ENCODE measurements around the gene LIMK1. TPM values are rescaled to one million over a fixed set of nuclear protein-coding genes. Genes with fewer than 3 reads are reported as not detected.

Gene LIMK1
- total RNA-seq, 2 donors from 2014 or later = 19.7 to 19.9 TPM

DNA sequence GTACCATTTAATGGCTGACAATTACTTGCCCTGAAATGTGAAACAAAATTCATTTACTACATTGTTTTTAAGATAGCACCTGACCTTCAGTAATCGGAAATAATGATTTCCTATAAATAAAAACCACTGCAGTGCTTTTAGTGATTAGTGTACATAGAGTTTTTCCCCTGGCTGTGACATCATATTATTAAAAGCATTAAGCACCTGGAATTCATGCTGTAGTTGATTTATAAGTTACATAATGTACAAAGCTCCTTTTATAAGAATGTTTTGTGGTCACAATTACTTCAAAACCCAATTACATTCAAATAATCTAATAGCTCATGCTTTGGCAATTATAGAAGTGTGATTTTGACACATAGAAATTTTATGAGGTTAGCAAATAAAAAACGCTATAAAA is 46.3 kb downstream of the LIMK1 start:
- Histone ChIP-seq H3K4me3 (no peak overlapping the region), H3K27ac (no peak overlapping the region), H3K27me3 (replicated peaks; ENCODE audit: insufficient read depth) (no peaks in the 10 kb centered on the region), H3K36me3 (no peaks in the 10 kb centered on the region), H3K4me1 (ENCODE audit: control insufficient read depth in 1 of 2, low read depth in 2 of 2) (no peaks in the 10 kb centered on the region), H3K9me3 (no peaks in the 10 kb centered on the region)
- ATAC-seq (ENCODE audit: insufficient number of reproducible peaks, low FRiP score, low read depth) (no peak), DNase-seq (ENCODE audit: low spot score) (no peak)
- TF ChIP-seq, protein P1, sequence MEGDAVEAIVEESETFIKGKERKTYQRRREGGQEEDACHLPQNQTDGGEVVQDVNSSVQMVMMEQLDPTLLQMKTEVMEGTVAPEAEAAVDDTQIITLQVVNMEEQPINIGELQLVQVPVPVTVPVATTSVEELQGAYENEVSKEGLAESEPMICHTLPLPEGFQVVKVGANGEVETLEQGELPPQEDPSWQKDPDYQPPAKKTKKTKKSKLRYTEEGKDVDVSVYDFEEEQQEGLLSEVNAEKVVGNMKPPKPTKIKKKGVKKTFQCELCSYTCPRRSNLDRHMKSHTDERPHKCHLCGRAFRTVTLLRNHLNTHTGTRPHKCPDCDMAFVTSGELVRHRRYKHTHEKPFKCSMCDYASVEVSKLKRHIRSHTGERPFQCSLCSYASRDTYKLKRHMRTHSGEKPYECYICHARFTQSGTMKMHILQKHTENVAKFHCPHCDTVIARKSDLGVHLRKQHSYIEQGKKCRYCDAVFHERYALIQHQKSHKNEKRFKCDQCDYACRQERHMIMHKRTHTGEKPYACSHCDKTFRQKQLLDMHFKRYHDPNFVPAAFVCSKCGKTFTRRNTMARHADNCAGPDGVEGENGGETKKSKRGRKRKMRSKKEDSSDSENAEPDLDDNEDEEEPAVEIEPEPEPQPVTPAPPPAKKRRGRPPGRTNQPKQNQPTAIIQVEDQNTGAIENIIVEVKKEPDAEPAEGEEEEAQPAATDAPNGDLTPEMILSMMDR (IDR thresholded peaks at IDR 0.05) = no peak

DNA sequence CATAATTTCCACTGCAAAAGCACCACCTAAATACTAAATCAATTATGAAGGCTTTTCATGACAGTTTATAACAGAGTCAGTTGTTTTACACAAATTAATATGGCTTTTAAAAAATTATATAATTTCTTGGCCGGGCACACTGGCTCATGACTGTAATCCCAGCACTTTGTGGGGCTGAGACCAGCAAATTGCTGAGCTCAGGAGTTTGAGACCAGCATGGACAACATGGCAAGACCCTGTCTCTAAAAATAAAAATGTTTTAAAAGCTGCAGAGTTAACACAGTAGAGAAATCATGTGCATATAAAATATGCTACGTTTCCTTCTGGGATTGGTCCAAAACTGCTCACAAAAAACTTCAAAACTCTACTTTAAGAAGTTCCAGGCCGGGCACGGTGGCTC is 46.9 kb downstream of the LIMK1 start:
- no peak for DNase-seq (ENCODE audit: low spot score)
- no peaks in the 10 kb centered on the region for H3K36me3 ChIP-seq
- no peak for ATAC-seq (ENCODE audit: insufficient number of reproducible peaks, low FRiP score, low read depth)

DNA sequence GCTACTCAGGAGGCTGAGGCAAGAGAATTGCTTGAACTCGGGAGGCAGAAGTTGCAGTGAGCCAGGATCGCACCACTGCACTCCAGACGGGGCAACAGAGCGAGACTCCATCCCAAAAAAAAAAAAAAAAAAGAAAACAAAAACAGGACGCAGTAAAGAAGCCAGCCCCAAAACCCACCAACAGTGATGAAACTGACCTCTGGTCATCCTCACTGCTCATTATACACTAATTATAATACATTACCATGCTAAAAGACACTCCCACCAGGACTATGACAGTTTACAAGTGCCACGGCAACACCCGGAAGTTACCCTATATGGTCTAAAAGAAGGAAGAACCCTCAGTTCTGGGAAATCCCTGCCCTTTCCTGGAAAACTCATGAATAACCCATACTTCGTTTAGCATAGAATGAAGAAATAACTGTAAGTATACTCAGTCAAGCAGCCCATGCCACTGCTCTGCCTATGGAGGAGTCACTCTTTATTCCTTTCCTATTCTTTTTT is 50.6 kb downstream of the LIMK1 start:
- ATAC-seq (ENCODE audit: insufficient number of reproducible peaks, low FRiP score, low read depth) = no peak
- H3K4me3 ChIP-seq = no peak overlapping the region

More for the DNA sequence above, 46.9 kb downstream of the LIMK1 start:
- Histone ChIP-seq H3K27ac (no peak overlapping the region), H3K4me3 (no peak overlapping the region), H3K27me3 (replicated peaks; ENCODE audit: insufficient read depth) (no peaks in the 10 kb centered on the region), H3K9me3 (no peaks in the 10 kb centered on the region), H3K4me1 (ENCODE audit: control insufficient read depth in 1 of 2, low read depth in 2 of 2) (no peaks in the 10 kb centered on the region)
- TF ChIP-seq, protein P1 (IDR thresholded peaks at IDR 0.05) = no peak

DNA sequence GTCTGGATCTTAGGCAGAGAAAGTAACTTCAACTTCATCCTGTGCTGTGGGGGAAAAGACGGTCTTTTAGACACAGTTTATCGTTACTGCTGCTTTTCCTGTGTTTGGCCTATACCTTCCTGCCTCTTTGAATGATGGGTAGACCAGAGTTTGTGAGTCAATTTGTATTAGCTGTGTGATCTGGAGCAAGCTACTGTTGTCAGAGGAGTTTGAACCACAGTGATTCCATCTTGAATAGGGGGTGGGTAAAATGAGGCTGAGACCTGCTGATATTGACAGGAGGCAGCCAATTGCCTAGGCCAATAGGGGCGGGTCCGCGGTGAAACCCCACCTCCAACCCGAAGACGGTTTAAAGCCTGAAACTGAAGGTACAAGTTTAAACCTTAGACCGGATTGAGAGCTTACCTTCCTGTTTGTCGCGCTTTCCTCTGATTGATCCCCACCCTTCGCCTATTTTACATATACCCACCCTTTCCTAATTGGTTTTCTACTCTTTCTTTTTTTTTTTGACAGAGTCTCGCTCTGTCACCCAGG is 54.8 kb downstream of the LIMK1 start:
- DNase-seq (ENCODE audit: low spot score) (no peak), ATAC-seq (ENCODE audit: insufficient number of reproducible peaks, low FRiP score, low read depth) (no peak)
- Histone ChIP-seq H3K4me1 (ENCODE audit: control insufficient read depth in 1 of 2, low read depth in 2 of 2) (no peaks in the 10 kb centered on the region), H3K4me3 (no peak overlapping the region), H3K36me3 (no peaks in the 10 kb centered on the region), H3K9me3 (no peaks in the 10 kb centered on the region), H3K27me3 (replicated peaks; ENCODE audit: insufficient read depth) (no peaks in the 10 kb centered on the region), H3K27ac (no peak overlapping the region)
- TF ChIP-seq, protein P1 (IDR thresholded peaks at IDR 0.05) = no peak

More for the DNA sequence above, 50.6 kb downstream of the LIMK1 start:
- no peak for DNase-seq (ENCODE audit: low spot score)
- TF ChIP-seq, protein P1 (IDR thresholded peaks at IDR 0.05) = no peak
- Histone ChIP-seq H3K36me3 (no peaks in the 10 kb centered on the region), H3K4me1 (ENCODE audit: control insufficient read depth in 1 of 2, low read depth in 2 of 2) (no peaks in the 10 kb centered on the region), H3K9me3 (no peaks in the 10 kb centered on the region), H3K27ac (no peak overlapping the region), H3K27me3 (replicated peaks; ENCODE audit: insufficient read depth) (no peaks in the 10 kb centered on the region)

DNA sequence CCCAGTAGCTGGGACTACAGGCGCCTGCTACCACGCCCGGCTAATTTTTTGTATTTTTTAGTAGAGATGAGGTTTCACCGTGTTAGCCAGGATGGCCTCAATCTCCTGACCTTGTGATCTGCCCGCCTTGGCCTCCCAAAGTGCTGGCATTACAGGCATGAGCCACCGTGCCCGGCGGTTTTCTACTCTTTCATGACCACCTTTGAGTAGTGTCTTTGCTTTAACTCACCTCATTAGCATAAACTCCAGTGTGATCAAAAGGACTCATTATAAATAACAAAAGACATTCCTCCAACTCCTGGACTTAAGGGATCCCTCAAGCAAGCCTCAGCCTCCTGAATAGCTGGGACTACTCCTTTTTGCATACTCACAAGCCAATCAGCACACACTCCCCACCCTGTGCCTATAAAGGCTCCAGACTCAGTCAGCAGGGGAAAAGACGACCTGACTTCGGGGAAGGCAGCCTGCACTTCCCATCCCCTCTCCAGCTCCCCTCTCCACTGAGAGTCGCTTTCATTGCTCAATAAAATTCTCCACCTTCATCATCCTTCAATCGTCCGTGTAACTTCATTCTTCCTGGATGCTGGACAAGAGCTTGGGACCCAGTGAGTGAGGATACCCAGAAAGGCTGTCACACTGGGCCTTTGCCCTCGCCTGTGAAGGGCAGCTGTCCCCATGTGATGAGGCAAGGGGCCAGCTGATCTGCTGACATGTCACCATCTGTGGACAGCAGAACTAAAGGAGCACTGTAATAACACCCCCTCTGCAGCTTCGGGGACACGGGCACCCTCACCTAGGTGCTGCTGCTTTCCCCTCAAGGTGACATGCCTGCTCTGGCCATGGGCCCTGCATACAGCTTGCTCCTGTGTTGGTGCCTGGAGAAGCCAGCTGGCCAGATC is 55.6 kb downstream of the LIMK1 start:
- Histone ChIP-seq H3K27ac (no peak overlapping the region), H3K4me1 (ENCODE audit: control insufficient read depth in 1 of 2, low read depth in 2 of 2) (no peaks in the 10 kb centered on the region)
- ATAC-seq (ENCODE audit: insufficient number of reproducible peaks, low FRiP score, low read depth) = no peak

More for the DNA sequence above, 55.6 kb downstream of the LIMK1 start:
- TF ChIP-seq, protein P1 (IDR thresholded peaks at IDR 0.05) = no peak
- no peaks in the 10 kb centered on the region for H3K9me3 ChIP-seq
- no peak for DNase-seq (ENCODE audit: low spot score)
- H3K27me3 ChIP-seq (replicated peaks; ENCODE audit: insufficient read depth) = no peaks in the 10 kb centered on the region
- H3K36me3 ChIP-seq = no peaks in the 10 kb centered on the region
- H3K4me3 ChIP-seq = no peak overlapping the region
